Measurements from ENCODE around the gene ZNF436.
A peak's percentile ranks its signal among the peaks of the same experiment; 100 is the strongest.

GRCh38 chr1:23368562-23369334 is 888 bp downstream of the ZNF436 start:
- TF ChIP-seq, protein P1, sequence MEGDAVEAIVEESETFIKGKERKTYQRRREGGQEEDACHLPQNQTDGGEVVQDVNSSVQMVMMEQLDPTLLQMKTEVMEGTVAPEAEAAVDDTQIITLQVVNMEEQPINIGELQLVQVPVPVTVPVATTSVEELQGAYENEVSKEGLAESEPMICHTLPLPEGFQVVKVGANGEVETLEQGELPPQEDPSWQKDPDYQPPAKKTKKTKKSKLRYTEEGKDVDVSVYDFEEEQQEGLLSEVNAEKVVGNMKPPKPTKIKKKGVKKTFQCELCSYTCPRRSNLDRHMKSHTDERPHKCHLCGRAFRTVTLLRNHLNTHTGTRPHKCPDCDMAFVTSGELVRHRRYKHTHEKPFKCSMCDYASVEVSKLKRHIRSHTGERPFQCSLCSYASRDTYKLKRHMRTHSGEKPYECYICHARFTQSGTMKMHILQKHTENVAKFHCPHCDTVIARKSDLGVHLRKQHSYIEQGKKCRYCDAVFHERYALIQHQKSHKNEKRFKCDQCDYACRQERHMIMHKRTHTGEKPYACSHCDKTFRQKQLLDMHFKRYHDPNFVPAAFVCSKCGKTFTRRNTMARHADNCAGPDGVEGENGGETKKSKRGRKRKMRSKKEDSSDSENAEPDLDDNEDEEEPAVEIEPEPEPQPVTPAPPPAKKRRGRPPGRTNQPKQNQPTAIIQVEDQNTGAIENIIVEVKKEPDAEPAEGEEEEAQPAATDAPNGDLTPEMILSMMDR (IDR thresholded peaks at IDR 0.05): no peak
- TF ChIP-seq POLR2A (IDR thresholded peaks at IDR 0.05): peak; percentile 92
